MCF 10A (cell line): ENCODE data around the gene ASB2. TPM values are rescaled to one million over a fixed set of nuclear protein-coding genes. Genes with fewer than 3 reads are reported as not detected.

Experiments used
- BruUV-seq: library from RNA; stranded (reverse); fragments of 400-500 nt; replicated peaks from 2 replicates; lab custom pipeline; 2021; lab: Mats Ljungman, UMichigan
- CTCF ChIA-PET: fragments of 300-600 bp; sonication (Branson Sonifier 250); formaldehyde crosslinking; extraction: SDS; loops from one replicate; lab custom pipeline; 2021; ENCODE audit warnings: antibody characterized with exemption, inconsistent platforms; lab: Yijun Ruan, JAX
- POLR2A ChIA-PET: fragments of 300-600, 350-650 bp; sonication (Branson Sonifier 250); formaldehyde crosslinking; extraction: SDS; loops from one replicate; lab custom pipeline; 2020; ENCODE audit warnings: antibody characterized with exemption, inconsistent platforms; lab: Yijun Ruan, JAX
- DNase-seq: peaks from one replicate; pipeline ENCODE4 v3.0.0-alpha.2; 2018; ENCODE audit not compliant: unreplicated experiment
- H3K27ac Mint-ChIP-seq: one replicate; pipeline ENCODE4 v1.8.0; 2022; ENCODE audit warnings: mild to moderate bottlenecking, low read depth, mixed read lengths; ENCODE audit not compliant: unreplicated experiment
- H3K27me3 Mint-ChIP-seq: one replicate; pipeline ENCODE4 v1.8.0; 2022; ENCODE audit warnings: mixed read lengths; ENCODE audit not compliant: insufficient read depth, unreplicated experiment
- H3K36me3 Mint-ChIP-seq: one replicate; pipeline ENCODE4 v1.8.0; 2022; ENCODE audit warnings: mild to moderate bottlenecking, moderate library complexity, mixed read lengths; ENCODE audit not compliant: insufficient read depth, unreplicated experiment
- H3K4me1 Mint-ChIP-seq: one replicate; pipeline ENCODE4 v1.8.0; 2022; ENCODE audit warnings: mixed read lengths; ENCODE audit not compliant: insufficient read depth, unreplicated experiment
- H3K4me3 Mint-ChIP-seq: one replicate; pipeline ENCODE4 v1.8.0; 2022; ENCODE audit warnings: mild to moderate bottlenecking, moderate library complexity, mixed read lengths; ENCODE audit not compliant: unreplicated experiment
- H3K9me3 Mint-ChIP-seq: one replicate; pipeline ENCODE4 v1.8.0; 2022; ENCODE audit warnings: mixed read lengths; ENCODE audit not compliant: unreplicated experiment
- CTCF ChIP-seq: fragments of 200-600 bp; IDR thresholded peaks from one replicate; pipeline ENCODE4 v1.8.0; 2022; ENCODE audit warnings: antibody characterized with exemption, mild to moderate bottlenecking; ENCODE audit not compliant: unreplicated experiment
- intact Hi-C: fragments of 100-400 bp; cut with micrococcal nuclease; formaldehyde crosslinking; loops from 2 replicates; pipeline ENCODE4 v1.14.1; 2022
- total RNA-seq: library from RNA; stranded (reverse); gene quantifications from 2 replicates; pipeline ENCODE4 v1.2.3, GENCODE V29; 2022

The ASB2 gene
- total RNA-seq, 1 experiment from 2014 or later = not detected

- ChIA-PET CTCF (interaction anchor here (0.5 to 2.5 kb wide), 7 partner anchors 8 to 1177 kb away, joined by 3 to 12 read pairs (median 4); partner anchors contain the start of gene CCDC197), POLR2A (interaction anchor here (3.3 kb wide), 1 partner anchor 19 kb away, joined by 11 read pairs; no protein-coding TSS in a partner anchor)
- H3K36me3 Mint-ChIP-seq = no peaks in the 10 kb centered on the region
- TF ChIP-seq CTCF = no peak
- peaks cover 18% of the 10 kb centered on the region for H3K4me1 Mint-ChIP-seq
- DNase-seq = peak; percentile 92
- H3K4me3 Mint-ChIP-seq = no peak overlapping the region
- no TSS peak for BruUV-seq
- peak overlapping the region; percentile 76 for H3K27ac Mint-ChIP-seq
- H3K9me3 Mint-ChIP-seq = no peaks in the 10 kb centered on the region
- no peaks in the 10 kb centered on the region for H3K27me3 Mint-ChIP-seq
- intact Hi-C loops = loop anchor here (2.0 to 5.0 kb wide), 2 partner anchors 17 to 196 kb away; no protein-coding TSS in a partner anchor
These were observed 35.0 kb downstream of the ASB2 start for GRCh38 chr14:93941293-93941910.

GRCh38 chr14:93940437-93940836 lies 35.9 kb downstream of the ASB2 start:
- intact Hi-C loops = loop anchor here (2.0 to 5.0 kb wide), 2 partner anchors 18 to 197 kb away; no protein-coding TSS in a partner anchor
- no peaks in the 10 kb centered on the region for H3K36me3 Mint-ChIP-seq
- H3K27me3 Mint-ChIP-seq = no peaks in the 10 kb centered on the region
- no TSS peak for BruUV-seq
- no peak for DNase-seq
- CTCF ChIA-PET = interaction anchor here (0.6 to 2.5 kb wide), 14 partner anchors 9 to 989 kb away, joined by 3 to 18 read pairs (median 5); partner anchors contain the start of gene CCDC197
- H3K4me1 Mint-ChIP-seq = peaks cover 16% of the 10 kb centered on the region
- no peak overlapping the region for H3K4me3 Mint-ChIP-seq
- H3K9me3 Mint-ChIP-seq = no peaks in the 10 kb centered on the region
- H3K27ac Mint-ChIP-seq = no peak overlapping the region
- no peak for TF ChIP-seq CTCF
- POLR2A ChIA-PET = interaction anchor here (0.6 to 3.3 kb wide), 2 partner anchors 20 to 342 kb away, joined by 3 to 11 read pairs; no protein-coding TSS in a partner anchor

GRCh38 chr14:93939304-93940229 lies 36.8 kb downstream of the ASB2 start:
- no TSS peak for BruUV-seq
- Mint-ChIP-seq H3K36me3 (no peaks in the 10 kb centered on the region), H3K4me1 (peaks cover 16% of the 10 kb centered on the region), H3K27ac (no peak overlapping the region), H3K9me3 (no peaks in the 10 kb centered on the region), H3K4me3 (no peak overlapping the region), H3K27me3 (no peaks in the 10 kb centered on the region)
- ChIA-PET POLR2A (interaction anchor here (0.6 to 3.3 kb wide), 2 partner anchors 20 to 341 kb away, joined by 3 to 11 read pairs; no protein-coding TSS in a partner anchor), CTCF (interaction anchor here (0.6 to 2.5 kb wide), 19 partner anchors 10 to 1265 kb away, joined by 3 to 18 read pairs (median 4); partner anchors contain the start of gene CCDC197)
- TF ChIP-seq CTCF = peak; percentile 89
- peak; percentile 74 for DNase-seq
- intact Hi-C loops = loop anchor here (1.0 to 5.0 kb wide), 4 partner anchors 19 to 198 kb away; no protein-coding TSS in a partner anchor
